ENCODE measurements around the gene TAF1B.

TAF1B gene

DNA sequence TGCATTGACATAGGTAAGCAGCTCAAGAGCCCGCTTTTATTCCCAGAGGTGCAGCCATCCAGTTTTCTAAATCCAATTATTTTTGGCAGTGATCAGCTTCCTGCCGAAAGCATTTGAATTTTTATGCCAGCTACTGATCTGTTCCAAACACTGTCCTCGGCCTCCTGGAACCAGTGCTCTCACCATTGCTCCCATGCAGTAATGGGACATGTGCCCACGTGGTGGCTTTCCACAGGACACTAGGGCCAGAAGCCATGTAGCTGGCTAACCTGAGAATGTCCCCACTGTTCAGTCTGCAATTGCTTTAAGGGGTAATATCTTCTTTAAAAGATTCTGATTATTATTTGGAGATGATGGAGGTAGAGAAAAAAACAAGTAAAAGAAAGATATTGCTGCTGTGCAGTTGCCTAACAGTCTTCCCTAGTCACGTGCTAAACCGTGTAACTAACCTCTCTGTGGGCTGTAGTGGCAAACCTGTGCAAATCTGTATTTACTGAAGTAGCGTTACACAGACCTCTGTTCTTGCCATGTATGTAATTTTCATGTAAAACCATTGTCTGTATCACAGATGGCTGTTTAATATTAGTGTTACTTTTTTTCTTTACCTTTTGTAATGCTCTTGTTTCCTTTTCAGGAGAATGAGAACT lies 121.2 kb downstream of the TAF1B start:
- no peak for DNase-seq (ENCODE audit: low read depth, low spot score)
- H3K4me1 ChIP-seq (ENCODE audit: insufficient read depth, insufficient read length): no peaks in the 10 kb centered on the region
- no peaks in the 10 kb centered on the region for H3K9me3 ChIP-seq (ENCODE audit: insufficient read depth, low read length)
- no peaks in the 10 kb centered on the region for H3K27me3 ChIP-seq (ENCODE audit: insufficient read depth, insufficient read length)
- no peaks in the 10 kb centered on the region for H3K36me3 ChIP-seq (ENCODE audit: insufficient read depth, insufficient read length, low read length)
- no peak overlapping the region for H3K4me3 ChIP-seq (ENCODE audit: insufficient read length, low read depth)
- no peak overlapping the region for H3K9ac ChIP-seq (ENCODE audit: insufficient read length, low read depth)
- TF ChIP-seq ZNF274 (IDR thresholded peaks at IDR 0.05; ENCODE audit: low read depth, low read length): no peak
- no peak for TF ChIP-seq SUZ12 (IDR thresholded peaks at IDR 0.05; ENCODE audit: extremely low read depth, insufficient read depth, insufficient read length)
- TF ChIP-seq YY1 (IDR thresholded peaks at IDR 0.05; ENCODE audit: insufficient read depth, insufficient read length): no peak

- DNase-seq (ENCODE audit: low read depth, low spot score): no peak
- H3K4me3 ChIP-seq (ENCODE audit: insufficient read length, low read depth): no peak overlapping the region
- no peaks in the 10 kb centered on the region for H3K36me3 ChIP-seq (ENCODE audit: insufficient read depth, insufficient read length, low read length)
- H3K27me3 ChIP-seq (ENCODE audit: insufficient read depth, insufficient read length): no peaks in the 10 kb centered on the region
- TF ChIP-seq YY1 (IDR thresholded peaks at IDR 0.05; ENCODE audit: insufficient read depth, insufficient read length): no peak
- no peak for TF ChIP-seq ZNF274 (IDR thresholded peaks at IDR 0.05; ENCODE audit: low read depth, low read length)
- TF ChIP-seq SUZ12 (IDR thresholded peaks at IDR 0.05; ENCODE audit: extremely low read depth, insufficient read depth, insufficient read length): no peak
- H3K9me3 ChIP-seq (ENCODE audit: insufficient read depth, low read length): no peaks in the 10 kb centered on the region
- H3K4me1 ChIP-seq (ENCODE audit: insufficient read depth, insufficient read length): no peaks in the 10 kb centered on the region
- H3K9ac ChIP-seq (ENCODE audit: insufficient read length, low read depth): no peak overlapping the region
These were observed 122.0 kb downstream of the TAF1B start for GRCh38 chr2:9965119-9965822.

GRCh38 chr2:9966491-9967022 lies 123.3 kb downstream of the TAF1B start:
- H3K4me1 ChIP-seq (ENCODE audit: insufficient read depth, insufficient read length): no peaks in the 10 kb centered on the region
- no peaks in the 10 kb centered on the region for H3K9me3 ChIP-seq (ENCODE audit: insufficient read depth, low read length)
- H3K27me3 ChIP-seq (ENCODE audit: insufficient read depth, insufficient read length): no peaks in the 10 kb centered on the region
- DNase-seq (ENCODE audit: low read depth, low spot score): no peak
- no peak overlapping the region for H3K9ac ChIP-seq (ENCODE audit: insufficient read length, low read depth)
- H3K4me3 ChIP-seq (ENCODE audit: insufficient read length, low read depth): no peak overlapping the region
- TF ChIP-seq SUZ12 (IDR thresholded peaks at IDR 0.05; ENCODE audit: extremely low read depth, insufficient read depth, insufficient read length) (no peak), ZNF274 (IDR thresholded peaks at IDR 0.05; ENCODE audit: low read depth, low read length) (no peak), YY1 (IDR thresholded peaks at IDR 0.05; ENCODE audit: insufficient read depth, insufficient read length) (no peak)
- no peaks in the 10 kb centered on the region for H3K36me3 ChIP-seq (ENCODE audit: insufficient read depth, insufficient read length, low read length)

DNA sequence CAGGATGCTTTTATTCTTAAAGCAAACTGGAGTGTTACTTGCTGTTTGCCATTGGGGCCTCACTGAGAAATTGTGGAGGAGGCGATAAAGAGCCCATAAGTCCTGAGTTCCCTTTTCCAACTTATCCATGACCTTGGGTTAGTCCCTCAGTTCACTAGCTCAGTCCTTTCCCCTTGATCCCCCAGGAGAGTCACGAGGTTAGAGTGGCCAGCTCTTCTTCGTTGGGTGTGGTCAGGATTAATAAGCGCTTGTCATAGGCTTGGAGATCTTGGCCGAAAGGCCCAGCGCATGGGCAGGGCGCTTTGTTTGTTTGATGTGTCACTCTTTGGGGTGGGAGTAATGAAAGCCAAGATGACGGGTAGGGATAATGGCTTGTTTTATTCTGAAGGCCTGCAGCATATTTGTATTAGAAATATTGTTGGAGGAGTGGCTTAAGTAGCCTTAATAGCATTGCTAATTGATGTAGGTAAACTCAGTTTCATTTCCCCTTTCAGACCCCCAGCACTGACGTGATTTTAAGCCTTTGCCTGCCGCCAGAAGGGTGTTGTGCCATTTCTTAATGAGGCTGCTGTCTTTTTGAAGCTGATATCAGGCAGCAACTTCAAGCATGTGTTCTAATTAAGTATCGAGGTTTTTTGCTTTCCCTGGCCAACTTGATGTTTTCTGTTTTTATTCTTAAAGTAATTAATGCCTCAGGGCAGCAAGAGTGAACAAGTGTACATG lies 123.9 kb downstream of the TAF1B start:
- DNase-seq (ENCODE audit: low read depth, low spot score): no peak
- H3K27me3 ChIP-seq (ENCODE audit: insufficient read depth, insufficient read length): no peaks in the 10 kb centered on the region
- TF ChIP-seq YY1 (IDR thresholded peaks at IDR 0.05; ENCODE audit: insufficient read depth, insufficient read length): no peak
- TF ChIP-seq ZNF274 (IDR thresholded peaks at IDR 0.05; ENCODE audit: low read depth, low read length): no peak
- no peak for TF ChIP-seq SUZ12 (IDR thresholded peaks at IDR 0.05; ENCODE audit: extremely low read depth, insufficient read depth, insufficient read length)
- H3K36me3 ChIP-seq (ENCODE audit: insufficient read depth, insufficient read length, low read length): no peaks in the 10 kb centered on the region
- H3K4me1 ChIP-seq (ENCODE audit: insufficient read depth, insufficient read length): no peaks in the 10 kb centered on the region
- no peak overlapping the region for H3K4me3 ChIP-seq (ENCODE audit: insufficient read length, low read depth)
- H3K9me3 ChIP-seq (ENCODE audit: insufficient read depth, low read length): no peaks in the 10 kb centered on the region
- H3K9ac ChIP-seq (ENCODE audit: insufficient read length, low read depth): no peak overlapping the region

GRCh38 chr2:9968553-9969497 lies 125.6 kb downstream of the TAF1B start:
- no peaks in the 10 kb centered on the region for H3K4me1 ChIP-seq (ENCODE audit: insufficient read depth, insufficient read length)
- no peaks in the 10 kb centered on the region for H3K36me3 ChIP-seq (ENCODE audit: insufficient read depth, insufficient read length, low read length)
- no peak overlapping the region for H3K9ac ChIP-seq (ENCODE audit: insufficient read length, low read depth)
- H3K4me3 ChIP-seq (ENCODE audit: insufficient read length, low read depth): no peak overlapping the region
- DNase-seq (ENCODE audit: low read depth, low spot score): no peak
- TF ChIP-seq YY1 (IDR thresholded peaks at IDR 0.05; ENCODE audit: insufficient read depth, insufficient read length) (no peak), SUZ12 (IDR thresholded peaks at IDR 0.05; ENCODE audit: extremely low read depth, insufficient read depth, insufficient read length) (no peak), ZNF274 (IDR thresholded peaks at IDR 0.05; ENCODE audit: low read depth, low read length) (no peak)
- H3K9me3 ChIP-seq (ENCODE audit: insufficient read depth, low read length): no peaks in the 10 kb centered on the region
- no peaks in the 10 kb centered on the region for H3K27me3 ChIP-seq (ENCODE audit: insufficient read depth, insufficient read length)

GRCh38 chr2:9970200-9971044 lies 127.1 kb downstream of the TAF1B start:
- no peak overlapping the region for H3K9ac ChIP-seq (ENCODE audit: insufficient read length, low read depth)
- no peaks in the 10 kb centered on the region for H3K27me3 ChIP-seq (ENCODE audit: insufficient read depth, insufficient read length)
- H3K4me3 ChIP-seq (ENCODE audit: insufficient read length, low read depth): no peak overlapping the region
- no peak for DNase-seq (ENCODE audit: low read depth, low spot score)
- TF ChIP-seq YY1 (IDR thresholded peaks at IDR 0.05; ENCODE audit: insufficient read depth, insufficient read length) (no peak), SUZ12 (IDR thresholded peaks at IDR 0.05; ENCODE audit: extremely low read depth, insufficient read depth, insufficient read length) (no peak), ZNF274 (IDR thresholded peaks at IDR 0.05; ENCODE audit: low read depth, low read length) (no peak)
- H3K36me3 ChIP-seq (ENCODE audit: insufficient read depth, insufficient read length, low read length): no peaks in the 10 kb centered on the region
- no peaks in the 10 kb centered on the region for H3K9me3 ChIP-seq (ENCODE audit: insufficient read depth, low read length)
- no peaks in the 10 kb centered on the region for H3K4me1 ChIP-seq (ENCODE audit: insufficient read depth, insufficient read length)
